ENCODE data around the gene FKBP2. TPM values are rescaled to one million over a fixed set of nuclear protein-coding genes. Genes with fewer than 3 reads are reported as not detected.

Gene FKBP2
- total RNA-seq, 2 experiments from 2014 or later, result 21.9 to 24.8 TPM

- CTCF ChIA-PET, result interaction anchor here (0.9 to 10.1 kb wide), 17 partner anchors 10 to 161 kb away, joined by 3 to 141 read pairs (median 5); partner anchors contain the start of genes DNAJC4, ESRRA, MACROD1 and NUDT22
- Mint-ChIP-seq H3K4me1 (peaks cover 59% of the 10 kb centered on the region), H3K9me3 (no peaks in the 10 kb centered on the region), H3K36me3 (ENCODE audit: low read depth) (peaks cover 65% of the 10 kb centered on the region), H3K27me3 (no peaks in the 10 kb centered on the region), H3K4me3 (peak overlapping the region; percentile 89), H3K27ac (peak overlapping the region; percentile 94)
- DNase-seq, result peak; percentile 84
- POLR2A ChIA-PET, result interaction anchor here (0.9 kb wide), 2 partner anchors 20 to 110 kb away, joined by 4 to 7 read pairs; partner anchors contain the start of genes PRDX5 and TRMT112
Measured at GRCh38 chr11:64207256-64208085, 33.4 kb upstream of the FKBP2 start.

- ChIA-PET CTCF (interaction anchor here (0.9 to 10.1 kb wide), 10 partner anchors 10 to 123 kb away, joined by 4 to 141 read pairs (median 14); partner anchors contain the start of genes DNAJC4, ESRRA, NUDT22 and PLCB3), POLR2A (interaction anchor here (0.9 kb wide), 1 partner anchor 21 kb away, joined by 4 read pairs; no protein-coding TSS in a partner anchor)
- Mint-ChIP-seq H3K4me1 (peaks cover 57% of the 10 kb centered on the region), H3K27ac (peak overlapping the region; percentile 94), H3K4me3 (peak overlapping the region; percentile 89), H3K27me3 (no peaks in the 10 kb centered on the region), H3K9me3 (no peaks in the 10 kb centered on the region), H3K36me3 (ENCODE audit: low read depth) (peaks cover 61% of the 10 kb centered on the region)
- no peak for DNase-seq
Measured at GRCh38 chr11:64208086-64208795, 32.7 kb upstream of the FKBP2 start.

- H3K27ac Mint-ChIP-seq, result peak overlapping the region; percentile 69
- POLR2A ChIA-PET, result no interaction called here
- peak overlapping the region; percentile 58 for H3K4me3 Mint-ChIP-seq
- peaks cover 58% of the 10 kb centered on the region for H3K36me3 Mint-ChIP-seq (ENCODE audit: low read depth)
- no peaks in the 10 kb centered on the region for H3K9me3 Mint-ChIP-seq
- peaks cover 53% of the 10 kb centered on the region for H3K4me1 Mint-ChIP-seq
- H3K27me3 Mint-ChIP-seq, result no peaks in the 10 kb centered on the region
- no peak for DNase-seq
- CTCF ChIA-PET, result interaction anchor here (1.2 to 10.1 kb wide), 5 partner anchors 9 to 42 kb away, joined by 3 to 141 read pairs (median 12); partner anchors contain the start of genes DNAJC4, NUDT22, PLCB3 and STIP1
Measured at GRCh38 chr11:64208796-64209562, 31.9 kb upstream of the FKBP2 start.

GRCh38 chr11:64209563-64209843 is 31.4 kb upstream of the FKBP2 start:
- H3K9me3 Mint-ChIP-seq, result no peaks in the 10 kb centered on the region
- DNase-seq, result no peak
- no peak overlapping the region for H3K4me3 Mint-ChIP-seq
- H3K36me3 Mint-ChIP-seq (ENCODE audit: low read depth), result peaks cover 54% of the 10 kb centered on the region
- H3K27ac Mint-ChIP-seq, result peak overlapping the region; percentile 69
- CTCF ChIA-PET, result interaction anchor here (1.2 to 10.1 kb wide), 3 partner anchors 9 to 17 kb away, joined by 3 to 141 read pairs (median 94); partner anchors contain the start of genes DNAJC4, NUDT22, STIP1 and TRPT1
- no peaks in the 10 kb centered on the region for H3K27me3 Mint-ChIP-seq
- POLR2A ChIA-PET, result no interaction called here
- H3K4me1 Mint-ChIP-seq, result peaks cover 47% of the 10 kb centered on the region

- Mint-ChIP-seq H3K27me3 (no peaks in the 10 kb centered on the region), H3K27ac (no peak overlapping the region), H3K4me1 (peaks cover 47% of the 10 kb centered on the region), H3K9me3 (no peaks in the 10 kb centered on the region), H3K4me3 (no peak overlapping the region), H3K36me3 (ENCODE audit: low read depth) (peaks cover 60% of the 10 kb centered on the region)
- DNase-seq, result no peak
- POLR2A ChIA-PET, result no interaction called here
- CTCF ChIA-PET, result interaction anchor here (0.5 to 10.1 kb wide), 6 partner anchors 9 to 90 kb away, joined by 3 to 94 read pairs (median 4); partner anchors contain the start of genes DNAJC4, NUDT22 and TRPT1
Measured at GRCh38 chr11:64210301-64211020, 30.4 kb upstream of the FKBP2 start.

GRCh38 chr11:64211181-64211872 is 29.6 kb upstream of the FKBP2 start:
- H3K4me1 Mint-ChIP-seq, result peaks cover 38% of the 10 kb centered on the region
- H3K27me3 Mint-ChIP-seq, result no peaks in the 10 kb centered on the region
- H3K27ac Mint-ChIP-seq, result peak overlapping the region; percentile 54
- no peaks in the 10 kb centered on the region for H3K9me3 Mint-ChIP-seq
- H3K36me3 Mint-ChIP-seq (ENCODE audit: low read depth), result peaks cover 55% of the 10 kb centered on the region
- ChIA-PET CTCF (interaction anchor here (0.5 to 10.1 kb wide), 6 partner anchors 8 to 89 kb away, joined by 3 to 94 read pairs (median 4); partner anchors contain the start of genes DNAJC4, NUDT22 and TRPT1), POLR2A (no interaction called here)
- no peak for DNase-seq
- H3K4me3 Mint-ChIP-seq, result no peak overlapping the region

- Mint-ChIP-seq H3K27me3 (no peaks in the 10 kb centered on the region), H3K36me3 (ENCODE audit: low read depth) (peaks cover 35% of the 10 kb centered on the region), H3K4me1 (peaks cover 16% of the 10 kb centered on the region), H3K27ac (no peak overlapping the region), H3K4me3 (no peak overlapping the region), H3K9me3 (no peaks in the 10 kb centered on the region)
- DNase-seq, result no peak
- ChIA-PET CTCF (interaction anchor here (0.9 to 2.8 kb wide), 7 partner anchors 9 to 39 kb away, joined by 3 to 10 read pairs (median 7); partner anchors contain the start of genes NUDT22 and TRPT1), POLR2A (interaction anchor here (0.6 kb wide), 2 partner anchors 20 to 88 kb away, joined by 3 to 4 read pairs; partner anchors contain the start of gene ESRRA)
Measured at GRCh38 chr11:64216879-64217278, 24.0 kb upstream of the FKBP2 start.

GRCh38 chr11:64218628-64219353 is 22.1 kb upstream of the FKBP2 start:
- CTCF ChIA-PET, result interaction anchor here (0.9 to 2.8 kb wide), 9 partner anchors 8 to 86 kb away, joined by 3 to 10 read pairs (median 3); partner anchors contain the start of genes DNAJC4 and ESRRA
- DNase-seq, result no peak
- POLR2A ChIA-PET, result no interaction called here
- H3K27ac Mint-ChIP-seq, result peak overlapping the region; percentile 64
- H3K4me3 Mint-ChIP-seq, result no peak overlapping the region
- peaks cover 26% of the 10 kb centered on the region for H3K36me3 Mint-ChIP-seq (ENCODE audit: low read depth)
- H3K4me1 Mint-ChIP-seq, result peaks cover 9% of the 10 kb centered on the region
- H3K9me3 Mint-ChIP-seq, result no peaks in the 10 kb centered on the region
- no peaks in the 10 kb centered on the region for H3K27me3 Mint-ChIP-seq

- DNase-seq, result no peak
- ChIA-PET CTCF (interaction anchor here (0.9 to 2.8 kb wide), 7 partner anchors 9 to 41 kb away, joined by 3 to 10 read pairs (median 3); partner anchors contain the start of gene DNAJC4), POLR2A (no interaction called here)
- peaks cover 10% of the 10 kb centered on the region for H3K4me1 Mint-ChIP-seq
- H3K4me3 Mint-ChIP-seq, result no peak overlapping the region
- H3K36me3 Mint-ChIP-seq (ENCODE audit: low read depth), result peaks cover 25% of the 10 kb centered on the region
- no peaks in the 10 kb centered on the region for H3K9me3 Mint-ChIP-seq
- peak overlapping the region; percentile 64 for H3K27ac Mint-ChIP-seq
- no peaks in the 10 kb centered on the region for H3K27me3 Mint-ChIP-seq
Measured at GRCh38 chr11:64219354-64219684, 21.6 kb upstream of the FKBP2 start.

GRCh38 chr11:64219755-64220154 is 21.1 kb upstream of the FKBP2 start:
- Mint-ChIP-seq H3K4me3 (no peak overlapping the region), H3K36me3 (ENCODE audit: low read depth) (peaks cover 21% of the 10 kb centered on the region), H3K27me3 (no peaks in the 10 kb centered on the region), H3K4me1 (peaks cover 11% of the 10 kb centered on the region), H3K27ac (no peak overlapping the region), H3K9me3 (no peaks in the 10 kb centered on the region)
- CTCF ChIA-PET, result interaction anchor here (0.9 to 1.6 kb wide), 6 partner anchors 9 to 85 kb away, joined by 3 to 5 read pairs (median 3); partner anchors contain the start of gene DNAJC4
- POLR2A ChIA-PET, result no interaction called here
- DNase-seq, result no peak

GRCh38 chr11:64220271-64220670 is 20.6 kb upstream of the FKBP2 start:
- no peaks in the 10 kb centered on the region for H3K9me3 Mint-ChIP-seq
- no peak overlapping the region for H3K27ac Mint-ChIP-seq
- no peaks in the 10 kb centered on the region for H3K27me3 Mint-ChIP-seq
- no peak overlapping the region for H3K4me3 Mint-ChIP-seq
- ChIA-PET POLR2A (no interaction called here), CTCF (interaction anchor here (1.1 to 1.4 kb wide), 2 partner anchors 13 to 84 kb away, joined by 3 to 5 read pairs; no protein-coding TSS in a partner anchor)
- peaks cover 16% of the 10 kb centered on the region for H3K36me3 Mint-ChIP-seq (ENCODE audit: low read depth)
- H3K4me1 Mint-ChIP-seq, result peaks cover 12% of the 10 kb centered on the region
- DNase-seq, result no peak
